AG04450 (cell line): ENCODE measurements around the gene EPHX1. TPM values are rescaled to one million over a fixed set of nuclear protein-coding genes. Genes with fewer than 3 reads are reported as not detected.
A peak's percentile ranks its signal among the peaks of the same experiment; 100 is the strongest.

Source experiments
- CTCF ChIA-PET: fragments of 300-600, 350-600 bp; formaldehyde crosslinking; extraction: SDS; loops from one replicate; lab custom pipeline; 2022; ENCODE audit warnings: antibody characterized with exemption, inconsistent platforms; lab: Charles Lee
- POLR2A ChIA-PET: fragments of 350-600 bp; formaldehyde crosslinking; extraction: SDS; loops from one replicate; lab custom pipeline; 2021; ENCODE audit warnings: antibody characterized with exemption, inconsistent platforms; lab: Yijun Ruan, JAX
- DNase-seq: peaks from one replicate; pipeline ENCODE4 v3.0.0-alpha.2; 2011; ENCODE audit warnings: low read depth, low spot score
- H3K27ac ChIP-seq: one replicate; pipeline ENCODE4 v1.5.1; 2012; ENCODE audit warnings: low read depth, low read length, control low read depth
- H3K27me3 ChIP-seq: one replicate; pipeline ENCODE4 v1.6.0; 2012; ENCODE audit warnings: low read length; ENCODE audit not compliant: control insufficient read depth, insufficient read depth
- H3K4me3 ChIP-seq: 2 replicates; pipeline ENCODE4 v1.5.1; 2011; ENCODE audit warnings: mild to moderate bottlenecking, low read depth, low read length, control low read depth
- H3K9me3 ChIP-seq: 2 replicates; pipeline ENCODE4 v1.5.1; 2012; ENCODE audit warnings: low read length; ENCODE audit not compliant: control insufficient read depth, insufficient read depth
- polyA plus RNA-seq: library from polyadenylated mRNA; depleted of rRNA; stranded (reverse); fragments of >200 nt; gene quantifications from 2 replicates; pipeline ENCODE4 v1.2.3, GENCODE V29; 2011
- TF ChIP-seq, protein P1 (sequence below): IDR thresholded peaks from 2 replicates; pipeline ENCODE4 v1.5.1; 2011; ENCODE audit warnings: low read depth, low read length, control low read depth, inconsistent platforms

EPHX1 gene
- polyA plus RNA-seq, 1 experiment = 41.3 TPM

DNA sequence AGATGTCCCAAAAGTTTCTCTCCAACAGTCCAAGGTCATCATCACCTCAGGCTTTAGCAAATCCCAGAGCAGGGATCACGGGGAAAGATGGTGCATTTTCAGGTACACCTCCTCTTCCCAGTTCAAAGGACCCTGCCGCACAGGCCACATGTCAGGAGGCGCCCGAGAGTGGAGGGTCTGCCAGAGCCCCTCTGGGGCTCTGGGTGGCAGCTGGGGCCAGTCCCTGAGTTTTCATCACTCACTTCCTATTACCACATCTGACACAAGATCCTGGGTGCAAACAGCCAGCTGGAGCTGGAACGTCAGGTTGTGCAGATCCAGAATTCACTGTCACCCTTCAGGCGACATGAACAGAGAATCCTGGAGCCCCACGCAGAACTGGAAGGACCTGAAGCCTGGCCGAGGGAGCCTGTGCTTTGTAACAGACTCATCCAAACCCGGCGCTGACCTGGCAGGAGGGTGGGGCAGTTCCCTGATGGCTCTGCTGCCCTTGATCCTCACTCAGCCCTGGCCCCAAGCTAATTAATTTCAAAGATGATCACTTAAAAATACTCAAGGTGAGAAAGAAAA is 63.4 kb downstream of the EPHX1 start:
- Histone ChIP-seq H3K9me3 (no peaks in the 10 kb centered on the region), H3K4me3 (no peak overlapping the region), H3K27ac (no peak overlapping the region), H3K27me3 (no peaks in the 10 kb centered on the region)
- POLR2A ChIA-PET = no interaction called here
- TF ChIP-seq, protein P1, sequence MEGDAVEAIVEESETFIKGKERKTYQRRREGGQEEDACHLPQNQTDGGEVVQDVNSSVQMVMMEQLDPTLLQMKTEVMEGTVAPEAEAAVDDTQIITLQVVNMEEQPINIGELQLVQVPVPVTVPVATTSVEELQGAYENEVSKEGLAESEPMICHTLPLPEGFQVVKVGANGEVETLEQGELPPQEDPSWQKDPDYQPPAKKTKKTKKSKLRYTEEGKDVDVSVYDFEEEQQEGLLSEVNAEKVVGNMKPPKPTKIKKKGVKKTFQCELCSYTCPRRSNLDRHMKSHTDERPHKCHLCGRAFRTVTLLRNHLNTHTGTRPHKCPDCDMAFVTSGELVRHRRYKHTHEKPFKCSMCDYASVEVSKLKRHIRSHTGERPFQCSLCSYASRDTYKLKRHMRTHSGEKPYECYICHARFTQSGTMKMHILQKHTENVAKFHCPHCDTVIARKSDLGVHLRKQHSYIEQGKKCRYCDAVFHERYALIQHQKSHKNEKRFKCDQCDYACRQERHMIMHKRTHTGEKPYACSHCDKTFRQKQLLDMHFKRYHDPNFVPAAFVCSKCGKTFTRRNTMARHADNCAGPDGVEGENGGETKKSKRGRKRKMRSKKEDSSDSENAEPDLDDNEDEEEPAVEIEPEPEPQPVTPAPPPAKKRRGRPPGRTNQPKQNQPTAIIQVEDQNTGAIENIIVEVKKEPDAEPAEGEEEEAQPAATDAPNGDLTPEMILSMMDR = no peak
- CTCF ChIA-PET = no interaction called here
- no peak for DNase-seq

DNA sequence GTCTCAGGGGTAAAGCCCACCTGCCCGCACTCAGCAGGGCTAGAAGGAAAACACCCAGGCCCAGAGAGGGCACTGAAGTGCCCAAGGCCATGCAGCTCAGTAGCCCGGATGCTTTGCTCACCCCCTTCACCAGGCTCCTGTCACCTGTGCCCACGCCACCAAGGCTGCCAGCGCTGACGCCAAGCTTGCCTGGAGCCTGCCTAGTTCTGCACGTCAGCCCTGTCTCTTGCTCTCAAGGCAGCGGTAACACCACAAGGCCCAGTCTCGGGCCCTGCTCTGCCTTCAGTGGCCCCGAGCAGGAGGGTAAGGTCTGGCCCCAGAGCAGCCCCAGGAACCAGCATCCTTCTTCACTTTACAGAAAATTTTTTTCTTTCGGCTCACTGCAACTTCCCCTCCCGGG is 64.5 kb downstream of the EPHX1 start:
- CTCF ChIA-PET = no interaction called here
- no peak overlapping the region for H3K4me3 ChIP-seq
- H3K27me3 ChIP-seq = no peaks in the 10 kb centered on the region
- POLR2A ChIA-PET = no interaction called here
- no peaks in the 10 kb centered on the region for H3K9me3 ChIP-seq
- H3K27ac ChIP-seq = no peak overlapping the region
- TF ChIP-seq, protein P1 = no peak
- no peak for DNase-seq

DNA sequence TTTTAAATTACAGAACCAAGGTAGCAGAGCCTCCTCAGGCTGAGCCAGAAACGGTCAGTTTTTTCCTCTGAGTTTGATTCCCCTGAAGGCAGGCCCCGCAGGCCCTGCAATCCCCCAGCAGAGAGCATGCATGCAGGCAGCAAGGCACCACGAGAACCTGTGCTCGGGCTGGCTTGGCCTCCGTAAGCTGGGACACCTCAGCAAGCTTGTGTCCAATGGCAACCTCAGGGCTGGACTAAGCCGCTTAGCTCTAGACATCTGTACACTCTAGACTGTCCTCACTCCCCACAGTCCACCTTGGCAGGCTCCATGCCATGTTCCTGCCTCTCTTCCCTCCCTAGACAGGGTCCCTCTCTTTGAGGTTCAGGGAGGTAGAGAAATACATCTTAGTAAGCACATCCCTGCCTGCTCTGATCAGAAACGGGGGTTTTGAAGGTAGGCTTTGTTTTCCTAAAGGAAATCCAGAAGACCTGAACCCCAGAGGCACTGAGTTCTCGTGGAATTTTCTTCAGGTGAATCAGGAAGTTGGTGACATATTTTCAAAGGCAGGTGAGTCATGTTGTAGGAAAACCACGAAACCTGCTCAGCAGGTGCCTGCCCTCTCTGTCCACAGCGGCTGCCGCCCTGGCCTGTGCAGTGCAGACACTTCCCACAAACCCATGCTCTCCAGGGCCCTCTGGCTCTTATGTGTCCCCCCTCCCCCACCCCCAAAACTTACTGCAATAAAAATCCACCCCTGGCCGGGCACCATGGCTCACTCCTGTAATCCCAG is 65.3 kb downstream of the EPHX1 start:
- CTCF ChIA-PET = interaction anchor here (0.7 to 2.4 kb wide), 2 partner anchors 36 to 639 kb away, joined by 4 to 7 read pairs; no protein-coding TSS in a partner anchor
- no peaks in the 10 kb centered on the region for H3K27me3 ChIP-seq
- H3K27ac ChIP-seq = no peak overlapping the region
- H3K4me3 ChIP-seq = no peak overlapping the region
- DNase-seq = no peak
- TF ChIP-seq, protein P1 = no peak
- POLR2A ChIA-PET = no interaction called here
- no peaks in the 10 kb centered on the region for H3K9me3 ChIP-seq

DNA sequence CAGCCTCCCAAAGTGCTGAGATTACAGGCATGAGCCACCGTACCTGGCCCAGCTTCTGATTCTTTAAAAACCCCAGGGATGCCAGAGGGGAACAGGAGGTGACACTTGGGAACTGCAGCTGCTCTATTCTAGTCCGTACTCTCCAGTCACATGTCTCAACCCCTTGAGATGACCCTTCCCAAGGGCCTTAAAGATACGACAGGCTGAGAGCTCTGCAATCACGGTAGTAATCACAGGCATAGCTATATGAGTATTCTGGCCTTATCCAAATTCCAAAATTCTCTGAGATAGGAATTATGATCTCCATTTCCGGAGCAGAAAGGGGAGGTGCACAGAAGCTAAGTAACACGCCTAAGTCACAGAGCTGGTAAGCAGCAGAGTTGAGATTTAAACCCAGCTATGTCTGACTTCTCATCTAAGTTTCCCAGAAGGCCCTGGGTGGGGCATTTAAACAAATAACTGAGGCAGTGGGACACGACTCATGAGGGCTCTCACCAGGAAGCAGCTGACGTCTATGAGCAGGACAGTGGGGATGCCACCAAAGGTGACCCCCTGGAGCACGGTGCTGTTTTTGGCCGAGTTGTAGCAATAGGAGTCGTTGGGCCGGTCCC is 67.1 kb downstream of the EPHX1 start:
- Histone ChIP-seq H3K9me3 (no peaks in the 10 kb centered on the region; the same call in 1 of the 2 replicates), H3K27me3 (no peaks in the 10 kb centered on the region), H3K4me3 (no peak overlapping the region), H3K27ac (no peak overlapping the region)
- TF ChIP-seq, protein P1 = no peak
- POLR2A ChIA-PET = no interaction called here
- DNase-seq = no peak
- CTCF ChIA-PET = interaction anchor here (0.6 to 2.4 kb wide), 6 partner anchors 11 to 990 kb away, joined by 3 to 7 read pairs (median 3); no protein-coding TSS in a partner anchor

DNA sequence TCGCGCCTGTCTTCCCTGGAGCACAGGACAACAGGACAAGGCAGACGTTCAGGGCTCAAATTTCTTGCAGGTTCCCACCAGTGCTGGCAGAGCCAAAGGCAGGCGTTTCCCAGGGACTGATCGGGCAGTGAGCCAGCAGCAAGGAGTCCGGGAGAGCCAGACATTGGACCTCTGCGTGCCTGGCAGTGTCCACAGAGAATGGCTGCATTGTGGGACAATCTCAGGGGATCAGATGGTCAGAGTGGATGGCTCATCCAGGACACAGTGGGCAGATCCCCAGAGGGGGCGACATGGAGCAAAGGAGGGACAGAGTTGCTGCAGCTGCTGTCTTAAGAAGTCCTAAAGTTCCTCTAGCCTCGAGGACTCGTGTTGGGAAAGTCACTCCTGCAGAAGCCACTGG is 67.7 kb downstream of the EPHX1 start:
- CTCF ChIA-PET = interaction anchor here (0.6 to 2.4 kb wide), 5 partner anchors 11 to 449 kb away, joined by 3 to 7 read pairs (median 3); no protein-coding TSS in a partner anchor
- Histone ChIP-seq H3K27ac (no peak overlapping the region), H3K4me3 (no peak overlapping the region), H3K9me3 (no peaks in the 10 kb centered on the region; the same call in 1 of the 2 replicates), H3K27me3 (no peaks in the 10 kb centered on the region)
- DNase-seq = no peak
- TF ChIP-seq, protein P1 = peak; percentile 63
- POLR2A ChIA-PET = no interaction called here
